Body of pancreas (tissue), 4 donors: ENCODE measurements around the gene TOM1.

ENCODE experiments used
- POLR2A ChIP-seq, 3 donors: fragments of 450-650 bp; IDR thresholded peaks; one replicate each; pipeline ENCODE4 v1.6.1; 2016; ENCODE audit warnings: antibody characterized with exemption in 3 of 3, mild to moderate bottlenecking in 2 of 3
- TF ChIP-seq, protein P1 (sequence below), 7 experiments: fragments of 450-650 bp in 4 of 7; fragments of 200-600 bp in 3 of 7; sonication (generic) in 3 of 7; IDR thresholded peaks; one replicate each; pipeline ENCODE4 v1.5.1; 2016 to 2019; ENCODE audit warnings: antibody characterized with exemption in 7 of 7

DNA sequence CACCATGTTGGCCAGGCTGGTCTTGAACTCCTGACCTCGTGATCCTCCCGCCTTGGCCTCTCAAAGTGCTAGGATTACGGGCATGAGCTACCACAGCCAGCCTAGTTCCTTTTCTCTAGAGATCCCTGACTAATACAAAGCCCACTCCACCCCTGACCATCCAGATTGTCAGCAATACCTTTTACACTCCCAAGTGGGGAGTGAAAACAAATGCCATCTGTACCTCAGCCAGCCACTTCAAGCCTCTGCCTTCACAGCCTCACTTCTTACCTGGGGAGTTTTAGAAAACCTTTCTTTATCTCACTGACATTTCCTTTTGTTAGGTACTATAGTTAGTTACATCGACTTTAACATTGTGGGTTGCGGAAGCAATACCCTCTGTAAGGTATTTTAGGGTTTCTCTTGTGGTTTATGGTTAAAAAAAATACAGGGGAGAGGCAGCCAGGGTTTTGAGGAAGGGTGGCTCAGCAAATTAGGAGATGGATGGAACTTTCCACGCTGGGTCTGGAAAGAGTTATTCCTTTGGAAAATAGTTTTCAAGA is 8.9 kb downstream of the TOM1 start:
- TF ChIP-seq, protein P1, sequence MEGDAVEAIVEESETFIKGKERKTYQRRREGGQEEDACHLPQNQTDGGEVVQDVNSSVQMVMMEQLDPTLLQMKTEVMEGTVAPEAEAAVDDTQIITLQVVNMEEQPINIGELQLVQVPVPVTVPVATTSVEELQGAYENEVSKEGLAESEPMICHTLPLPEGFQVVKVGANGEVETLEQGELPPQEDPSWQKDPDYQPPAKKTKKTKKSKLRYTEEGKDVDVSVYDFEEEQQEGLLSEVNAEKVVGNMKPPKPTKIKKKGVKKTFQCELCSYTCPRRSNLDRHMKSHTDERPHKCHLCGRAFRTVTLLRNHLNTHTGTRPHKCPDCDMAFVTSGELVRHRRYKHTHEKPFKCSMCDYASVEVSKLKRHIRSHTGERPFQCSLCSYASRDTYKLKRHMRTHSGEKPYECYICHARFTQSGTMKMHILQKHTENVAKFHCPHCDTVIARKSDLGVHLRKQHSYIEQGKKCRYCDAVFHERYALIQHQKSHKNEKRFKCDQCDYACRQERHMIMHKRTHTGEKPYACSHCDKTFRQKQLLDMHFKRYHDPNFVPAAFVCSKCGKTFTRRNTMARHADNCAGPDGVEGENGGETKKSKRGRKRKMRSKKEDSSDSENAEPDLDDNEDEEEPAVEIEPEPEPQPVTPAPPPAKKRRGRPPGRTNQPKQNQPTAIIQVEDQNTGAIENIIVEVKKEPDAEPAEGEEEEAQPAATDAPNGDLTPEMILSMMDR (IDR thresholded peaks at IDR 0.05): no peak
- no peak for TF ChIP-seq POLR2A (IDR thresholded peaks at IDR 0.05)
